Upper lobe of left lung (tissue), 4 donors: Measurements from ENCODE around the gene APBB2.

Experiments
- POLR2A ChIP-seq, 4 donors: fragments of 450-650 bp; IDR thresholded peaks; one replicate each; pipeline ENCODE4 v1.5.1; 2016 to 2017; ENCODE audit warnings: antibody characterized with exemption in 4 of 4, mild to moderate bottlenecking in 2 of 4
- POLR2AphosphoS5 ChIP-seq, 2 donors: sonication (generic); formaldehyde crosslinking; IDR thresholded peaks; one replicate each; pipeline ENCODE4 v1.5.1; 2017; ENCODE audit warnings: antibody characterized with exemption in 2 of 2
- TF ChIP-seq, protein P1 (sequence below), 6 experiments: fragments of 450-650 bp in 4 of 6; fragments of 200-600 bp in 2 of 6; sonication (generic) in 2 of 6; IDR thresholded peaks; one replicate each; pipeline ENCODE4 v1.5.1; 2016 to 2019; ENCODE audit warnings: antibody characterized with exemption in 6 of 6

DNA sequence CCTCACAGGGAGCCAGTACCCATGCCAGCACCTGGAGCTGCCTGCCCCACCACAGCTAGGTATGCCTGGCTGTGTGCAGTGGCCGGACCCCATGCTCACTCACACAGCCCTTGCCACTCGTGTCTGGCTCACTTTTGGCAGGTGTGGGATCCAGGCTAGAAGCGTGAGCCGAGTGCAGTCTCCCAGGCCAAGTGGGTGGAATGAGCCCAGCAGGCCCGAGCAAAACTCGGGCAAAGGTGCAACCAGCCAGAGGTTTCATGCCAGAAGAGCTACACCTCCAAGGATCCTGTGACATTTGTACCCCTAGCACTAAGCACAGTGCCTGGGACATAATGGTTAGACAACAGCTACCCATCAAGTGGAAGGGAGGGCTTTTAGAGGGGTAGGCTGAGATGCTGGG, 246.8 kb downstream of the APBB2 start:
- TF ChIP-seq, protein P1, sequence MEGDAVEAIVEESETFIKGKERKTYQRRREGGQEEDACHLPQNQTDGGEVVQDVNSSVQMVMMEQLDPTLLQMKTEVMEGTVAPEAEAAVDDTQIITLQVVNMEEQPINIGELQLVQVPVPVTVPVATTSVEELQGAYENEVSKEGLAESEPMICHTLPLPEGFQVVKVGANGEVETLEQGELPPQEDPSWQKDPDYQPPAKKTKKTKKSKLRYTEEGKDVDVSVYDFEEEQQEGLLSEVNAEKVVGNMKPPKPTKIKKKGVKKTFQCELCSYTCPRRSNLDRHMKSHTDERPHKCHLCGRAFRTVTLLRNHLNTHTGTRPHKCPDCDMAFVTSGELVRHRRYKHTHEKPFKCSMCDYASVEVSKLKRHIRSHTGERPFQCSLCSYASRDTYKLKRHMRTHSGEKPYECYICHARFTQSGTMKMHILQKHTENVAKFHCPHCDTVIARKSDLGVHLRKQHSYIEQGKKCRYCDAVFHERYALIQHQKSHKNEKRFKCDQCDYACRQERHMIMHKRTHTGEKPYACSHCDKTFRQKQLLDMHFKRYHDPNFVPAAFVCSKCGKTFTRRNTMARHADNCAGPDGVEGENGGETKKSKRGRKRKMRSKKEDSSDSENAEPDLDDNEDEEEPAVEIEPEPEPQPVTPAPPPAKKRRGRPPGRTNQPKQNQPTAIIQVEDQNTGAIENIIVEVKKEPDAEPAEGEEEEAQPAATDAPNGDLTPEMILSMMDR (IDR thresholded peaks at IDR 0.05), result no peak
- no peak for TF ChIP-seq POLR2A (IDR thresholded peaks at IDR 0.05)
- no peak for TF ChIP-seq POLR2AphosphoS5 (IDR thresholded peaks at IDR 0.05)
